ENCODE measurements around the gene CALR.

Gene CALR

DNA sequence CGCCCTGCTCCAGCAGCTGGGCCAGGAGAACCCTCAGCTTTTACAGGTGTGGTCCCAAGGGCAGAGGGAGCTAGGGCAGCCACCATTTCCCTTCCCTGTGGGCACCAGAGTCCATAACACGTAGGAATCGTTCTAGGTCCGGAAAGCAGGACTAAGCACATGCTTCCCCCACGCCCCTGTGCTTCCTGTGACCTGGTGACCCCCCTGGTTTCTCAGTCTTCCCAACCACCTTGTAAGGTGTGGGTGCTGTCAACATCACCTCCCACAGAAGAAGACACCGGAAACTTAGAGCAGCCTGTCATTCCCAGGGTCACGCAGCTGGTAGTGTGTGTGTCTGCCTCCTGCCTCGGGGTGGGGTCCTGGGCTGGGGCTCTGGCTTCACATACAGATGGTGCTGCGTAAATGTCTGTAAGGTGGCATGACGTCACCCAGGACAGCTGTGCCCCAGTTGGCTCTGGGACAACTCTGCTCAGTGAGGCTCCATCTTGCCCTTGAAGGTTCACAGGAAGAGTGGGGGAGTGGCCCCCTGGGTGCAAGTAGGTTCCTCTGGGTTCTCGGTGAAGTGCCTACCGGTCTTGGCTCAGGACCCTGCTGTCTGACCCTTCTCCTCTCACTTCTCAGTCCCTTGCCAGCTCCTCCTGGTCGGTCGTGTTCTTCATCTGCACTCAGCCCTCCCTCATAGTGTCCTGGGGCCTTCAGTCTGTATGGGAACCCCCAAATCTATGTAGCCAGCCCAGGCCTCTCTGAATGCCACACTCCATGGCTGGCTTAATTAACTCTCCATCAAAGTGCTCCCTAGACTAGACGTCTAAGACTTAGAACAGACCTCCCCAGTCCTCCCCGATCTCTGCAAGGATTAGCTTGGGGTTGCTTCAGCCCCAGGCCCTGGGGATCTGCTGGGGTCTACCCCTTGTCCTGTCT, 11.2 kb downstream of the CALR start:
- H3K27ac ChIP-seq = peak overlapping the region; percentile 92; the same call in 1 of the 2 replicates

DNA sequence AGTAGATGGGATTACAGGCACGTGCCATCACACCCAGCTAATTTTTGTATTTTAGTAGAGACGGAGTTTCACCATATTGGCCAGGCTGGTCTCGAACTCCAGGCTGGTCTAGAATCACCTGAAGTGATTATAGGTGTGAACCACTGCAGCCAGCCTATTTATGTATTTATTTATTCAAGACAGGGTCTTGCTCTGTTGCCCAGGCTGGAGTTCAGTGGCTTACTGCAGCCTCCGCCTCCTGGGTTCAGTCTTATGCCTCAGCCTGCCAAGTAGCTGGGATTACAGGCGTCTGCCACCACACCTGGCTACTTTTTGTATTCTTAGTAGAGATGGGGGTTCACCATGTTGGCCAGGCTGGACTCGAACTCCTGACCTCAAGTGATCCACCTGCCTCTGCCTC, 13.6 kb downstream of the CALR start:
- H3K27ac ChIP-seq = peak overlapping the region; percentile 92

More for the DNA sequence above, 11.2 kb downstream of the CALR start:
- TF ChIP-seq, protein P1, sequence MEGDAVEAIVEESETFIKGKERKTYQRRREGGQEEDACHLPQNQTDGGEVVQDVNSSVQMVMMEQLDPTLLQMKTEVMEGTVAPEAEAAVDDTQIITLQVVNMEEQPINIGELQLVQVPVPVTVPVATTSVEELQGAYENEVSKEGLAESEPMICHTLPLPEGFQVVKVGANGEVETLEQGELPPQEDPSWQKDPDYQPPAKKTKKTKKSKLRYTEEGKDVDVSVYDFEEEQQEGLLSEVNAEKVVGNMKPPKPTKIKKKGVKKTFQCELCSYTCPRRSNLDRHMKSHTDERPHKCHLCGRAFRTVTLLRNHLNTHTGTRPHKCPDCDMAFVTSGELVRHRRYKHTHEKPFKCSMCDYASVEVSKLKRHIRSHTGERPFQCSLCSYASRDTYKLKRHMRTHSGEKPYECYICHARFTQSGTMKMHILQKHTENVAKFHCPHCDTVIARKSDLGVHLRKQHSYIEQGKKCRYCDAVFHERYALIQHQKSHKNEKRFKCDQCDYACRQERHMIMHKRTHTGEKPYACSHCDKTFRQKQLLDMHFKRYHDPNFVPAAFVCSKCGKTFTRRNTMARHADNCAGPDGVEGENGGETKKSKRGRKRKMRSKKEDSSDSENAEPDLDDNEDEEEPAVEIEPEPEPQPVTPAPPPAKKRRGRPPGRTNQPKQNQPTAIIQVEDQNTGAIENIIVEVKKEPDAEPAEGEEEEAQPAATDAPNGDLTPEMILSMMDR (IDR thresholded peaks at IDR 0.05) = no peak
- TF ChIP-seq ZFX (IDR thresholded peaks at IDR 0.05; ENCODE audit: borderline replicate concordance) = no peak

DNA sequence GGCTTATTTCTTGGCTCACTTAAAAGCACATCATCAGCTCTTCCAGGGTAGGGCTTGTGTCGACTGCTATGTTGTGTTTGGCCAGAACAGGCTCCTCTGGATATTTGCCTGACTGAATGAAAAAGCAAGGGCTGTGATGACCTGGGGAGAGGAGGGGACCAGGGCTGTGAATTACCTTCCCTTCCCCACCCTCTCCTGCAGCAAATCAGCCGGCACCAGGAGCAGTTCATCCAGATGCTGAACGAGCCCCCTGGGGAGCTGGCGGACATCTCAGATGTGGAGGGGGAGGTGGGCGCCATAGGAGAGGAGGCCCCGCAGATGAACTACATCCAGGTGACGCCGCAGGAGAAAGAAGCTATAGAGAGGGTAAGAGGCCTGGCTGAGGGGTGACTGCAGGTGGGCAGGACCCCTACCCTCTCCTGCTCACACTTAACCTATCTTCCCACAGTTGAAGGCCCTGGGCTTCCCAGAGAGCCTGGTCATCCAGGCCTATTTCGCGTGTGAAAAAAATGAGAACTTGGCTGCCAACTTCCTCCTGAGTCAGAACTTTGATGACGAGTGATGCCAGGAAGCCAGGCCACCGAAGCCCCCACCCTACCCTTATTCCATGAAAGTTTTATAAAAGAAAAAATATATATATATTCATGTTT, 14.2 kb downstream of the CALR start:
- H3K27ac ChIP-seq = peak overlapping the region; percentile 92
- TF ChIP-seq, protein P1 (IDR thresholded peaks at IDR 0.05) = no peak
- TF ChIP-seq ZFX (IDR thresholded peaks at IDR 0.05; ENCODE audit: borderline replicate concordance) = no peak

DNA sequence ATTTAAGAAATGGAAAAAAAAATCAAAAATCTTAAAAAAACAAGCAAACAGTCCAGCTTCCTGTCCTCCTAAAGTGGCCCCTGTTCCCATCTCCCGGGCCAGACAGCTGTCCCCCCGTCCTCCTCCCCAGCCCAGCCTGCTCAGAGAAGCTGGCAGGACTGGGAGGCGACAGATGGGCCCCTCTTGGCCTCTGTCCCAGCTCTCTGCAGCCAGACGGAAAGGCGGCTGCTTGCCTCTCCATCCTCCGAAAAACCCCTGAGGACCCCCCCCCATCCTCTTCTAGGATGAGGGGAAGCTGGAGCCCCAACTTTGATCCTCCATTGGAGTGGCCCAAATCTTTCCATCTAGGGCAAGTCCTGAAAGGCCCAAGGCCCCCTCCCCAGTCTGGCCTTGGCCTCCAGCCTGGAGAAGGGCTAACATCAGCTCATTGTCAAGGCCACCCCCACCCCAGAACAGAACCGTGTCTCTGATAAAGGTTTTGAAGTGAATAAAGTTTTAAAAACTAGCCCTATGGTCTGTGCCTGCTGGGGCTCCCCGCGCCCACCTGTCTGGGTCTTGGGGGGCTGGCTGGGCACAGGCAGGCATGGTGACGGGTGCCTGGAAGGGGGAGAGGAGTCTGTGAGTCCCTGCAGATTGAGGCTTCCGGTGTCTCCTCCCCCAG, 14.9 kb downstream of the CALR start:
- TF ChIP-seq, protein P1 (IDR thresholded peaks at IDR 0.05) = no peak
- no peak for TF ChIP-seq ZFX (IDR thresholded peaks at IDR 0.05; ENCODE audit: borderline replicate concordance)
- H3K27ac ChIP-seq = peak overlapping the region; percentile 92; the same call in 1 of the 2 replicates

DNA sequence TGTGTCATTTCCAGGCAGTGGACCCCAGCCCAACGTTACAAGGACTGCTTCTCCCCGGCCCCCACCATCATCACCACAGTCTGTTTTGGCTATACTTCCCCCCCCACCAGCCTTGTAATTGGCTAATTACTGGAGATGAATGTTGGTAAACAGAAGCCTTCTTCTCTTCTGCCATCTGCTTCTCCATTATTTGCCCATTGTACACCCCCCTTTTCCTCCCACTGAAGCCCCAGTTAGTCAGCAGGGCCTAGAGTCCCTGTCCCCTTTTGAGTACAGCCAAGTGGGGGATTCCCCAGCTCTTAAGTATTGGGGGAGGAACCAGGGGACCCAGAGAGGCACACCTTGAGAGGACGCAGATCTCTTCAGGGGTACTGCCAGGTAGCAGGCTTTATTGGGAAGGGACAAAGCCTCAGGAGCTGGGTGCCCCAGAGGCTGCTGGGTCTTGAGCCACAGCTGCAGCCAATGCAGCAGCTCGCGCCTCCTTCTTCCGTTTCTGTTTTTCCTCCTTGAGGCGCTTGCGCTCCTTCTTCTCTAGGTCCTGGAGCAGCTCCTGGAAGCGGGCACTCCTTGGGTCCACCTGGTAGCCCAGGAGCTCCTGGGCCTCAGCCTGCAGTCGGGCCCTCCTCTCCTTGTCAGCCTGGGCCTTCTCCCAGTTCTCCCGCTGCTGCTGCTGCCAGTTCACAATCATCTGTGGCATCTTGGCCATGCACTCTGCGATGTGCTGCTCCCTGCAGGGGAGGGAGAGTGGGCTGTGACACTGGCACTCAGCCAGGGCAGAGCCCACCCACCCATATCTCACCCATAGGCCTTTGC, 15.6 kb downstream of the CALR start:
- TF ChIP-seq ZFX (IDR thresholded peaks at IDR 0.05; ENCODE audit: borderline replicate concordance) = no peak
- TF ChIP-seq, protein P1 (IDR thresholded peaks at IDR 0.05) = no peak
- peak overlapping the region; percentile 92 for H3K27ac ChIP-seq

DNA sequence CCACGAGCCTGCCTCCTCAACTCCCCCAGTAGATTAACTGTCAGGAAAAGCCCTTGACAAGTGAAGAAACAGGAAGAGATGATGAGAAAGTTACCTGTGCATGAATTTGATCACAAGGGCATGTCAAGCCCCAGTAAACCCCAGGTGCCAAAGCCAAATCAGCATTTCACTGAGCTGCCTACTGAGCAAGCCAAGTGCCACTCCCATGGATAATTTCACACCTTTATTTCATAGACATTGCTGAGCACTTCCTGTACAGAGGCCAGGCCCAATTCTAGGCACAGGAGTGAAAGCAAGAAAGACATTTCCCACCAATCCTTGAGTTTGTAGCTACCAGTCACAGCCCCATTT, 16.2 kb downstream of the CALR start:
- TF ChIP-seq, protein P1 (IDR thresholded peaks at IDR 0.05) = no peak
- no peak for TF ChIP-seq ZFX (IDR thresholded peaks at IDR 0.05; ENCODE audit: borderline replicate concordance)
- peak overlapping the region; percentile 92 for H3K27ac ChIP-seq

DNA sequence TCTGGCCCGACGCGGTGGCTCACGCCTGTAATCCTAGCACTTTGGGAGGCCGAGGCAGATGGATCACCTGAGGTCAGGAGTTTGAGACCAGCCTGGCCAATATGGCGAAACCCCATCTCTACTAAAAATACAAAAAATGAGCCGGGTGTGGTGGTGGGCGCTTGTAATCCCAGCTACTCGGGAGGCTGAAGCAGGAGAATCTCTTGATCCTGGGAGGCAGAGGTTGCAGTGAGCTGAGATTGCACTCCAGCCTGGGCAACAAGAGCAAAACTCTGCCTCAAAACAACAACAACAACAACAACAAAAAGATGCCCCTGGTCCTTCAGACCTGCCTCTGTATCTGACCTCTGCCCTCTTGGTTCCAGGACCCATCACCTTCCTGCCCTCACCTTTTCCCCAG, 17.2 kb downstream of the CALR start:
- peak overlapping the region; percentile 92 for H3K27ac ChIP-seq
